ENCODE measurements around the gene NFILZ.

Gene NFILZ

GRCh38 chr19:8641908-8642547 is 11.6 kb downstream of the NFILZ start:
- DNase-seq (ENCODE audit: low spot score): no peak

GRCh38 chr19:8642561-8642960 is 12.1 kb downstream of the NFILZ start:
- DNase-seq (ENCODE audit: low spot score): no peak

GRCh38 chr19:8643860-8644653 is 13.6 kb downstream of the NFILZ start:
- no peak for DNase-seq (ENCODE audit: low spot score)

- DNase-seq (ENCODE audit: low spot score): no peak
These were observed 17.8 kb downstream of the NFILZ start for GRCh38 chr19:8648240-8648639.

- no peak for DNase-seq (ENCODE audit: low spot score)
These were observed 24.3 kb downstream of the NFILZ start for GRCh38 chr19:8654591-8655339.

- no peak for DNase-seq (ENCODE audit: low spot score)
These were observed 24.9 kb downstream of the NFILZ start for GRCh38 chr19:8655340-8655709.

GRCh38 chr19:8657869-8658268 is 27.4 kb downstream of the NFILZ start:
- no peak for DNase-seq (ENCODE audit: low spot score)

- no peak for DNase-seq (ENCODE audit: low spot score)
These were observed 29.5 kb downstream of the NFILZ start for GRCh38 chr19:8659905-8660304.

GRCh38 chr19:8662263-8662662 is 31.8 kb downstream of the NFILZ start:
- DNase-seq (ENCODE audit: low spot score): no peak

GRCh38 chr19:8663920-8664670 is 33.7 kb downstream of the NFILZ start:
- no peak for DNase-seq (ENCODE audit: low spot score)

GRCh38 chr19:8664671-8665057 is 34.2 kb downstream of the NFILZ start:
- DNase-seq (ENCODE audit: low spot score): no peak

- no peak for DNase-seq (ENCODE audit: low spot score)
These were observed 35.2 kb downstream of the NFILZ start for GRCh38 chr19:8665468-8666213.

GRCh38 chr19:8666814-8667405 is 36.5 kb downstream of the NFILZ start:
- DNase-seq (ENCODE audit: low spot score): no peak

GRCh38 chr19:8673276-8673891 is 43.0 kb downstream of the NFILZ start:
- no peak for DNase-seq (ENCODE audit: low spot score)

GRCh38 chr19:8675066-8675465 is 44.6 kb downstream of the NFILZ start:
- no peak for DNase-seq (ENCODE audit: low spot score)

GRCh38 chr19:8678244-8678807 is 47.9 kb downstream of the NFILZ start:
- no peak for DNase-seq (ENCODE audit: low spot score)

Measured in left forelimb (tissue), 1 donor.